HG03354 (cell line): ENCODE results near the gene COQ9.

ENCODE experiments used
- ATAC-seq: cut with Tn5 transposase; IDR thresholded peaks from one replicate; pipeline ENCODE4 v1.9.1; 2021; ENCODE audit warnings: mild to moderate bottlenecking; ENCODE audit not compliant: unreplicated experiment, poor library complexity, severe bottlenecking

COQ9 gene

DNA sequence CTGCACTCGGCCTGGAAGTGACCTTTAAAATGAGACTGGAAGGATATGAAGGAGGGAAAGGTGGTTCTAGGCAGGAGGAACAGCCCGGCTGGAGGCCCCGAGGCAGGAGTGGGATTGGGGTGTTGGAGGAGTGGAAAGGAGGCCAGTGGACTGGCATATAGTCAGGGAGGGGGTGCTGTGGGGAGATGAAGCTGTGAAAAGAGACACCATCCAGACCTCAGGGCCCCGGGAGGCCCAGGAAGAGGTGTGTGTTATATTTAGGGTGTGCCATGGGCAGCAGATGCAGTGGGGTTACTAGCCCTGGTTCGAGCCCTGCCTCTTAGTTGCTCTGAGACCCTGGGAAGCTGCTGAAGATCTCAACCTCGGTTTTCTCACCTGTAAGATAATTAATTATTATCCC is 57.9 kb downstream of the COQ9 start:
- no peak for ATAC-seq

DNA sequence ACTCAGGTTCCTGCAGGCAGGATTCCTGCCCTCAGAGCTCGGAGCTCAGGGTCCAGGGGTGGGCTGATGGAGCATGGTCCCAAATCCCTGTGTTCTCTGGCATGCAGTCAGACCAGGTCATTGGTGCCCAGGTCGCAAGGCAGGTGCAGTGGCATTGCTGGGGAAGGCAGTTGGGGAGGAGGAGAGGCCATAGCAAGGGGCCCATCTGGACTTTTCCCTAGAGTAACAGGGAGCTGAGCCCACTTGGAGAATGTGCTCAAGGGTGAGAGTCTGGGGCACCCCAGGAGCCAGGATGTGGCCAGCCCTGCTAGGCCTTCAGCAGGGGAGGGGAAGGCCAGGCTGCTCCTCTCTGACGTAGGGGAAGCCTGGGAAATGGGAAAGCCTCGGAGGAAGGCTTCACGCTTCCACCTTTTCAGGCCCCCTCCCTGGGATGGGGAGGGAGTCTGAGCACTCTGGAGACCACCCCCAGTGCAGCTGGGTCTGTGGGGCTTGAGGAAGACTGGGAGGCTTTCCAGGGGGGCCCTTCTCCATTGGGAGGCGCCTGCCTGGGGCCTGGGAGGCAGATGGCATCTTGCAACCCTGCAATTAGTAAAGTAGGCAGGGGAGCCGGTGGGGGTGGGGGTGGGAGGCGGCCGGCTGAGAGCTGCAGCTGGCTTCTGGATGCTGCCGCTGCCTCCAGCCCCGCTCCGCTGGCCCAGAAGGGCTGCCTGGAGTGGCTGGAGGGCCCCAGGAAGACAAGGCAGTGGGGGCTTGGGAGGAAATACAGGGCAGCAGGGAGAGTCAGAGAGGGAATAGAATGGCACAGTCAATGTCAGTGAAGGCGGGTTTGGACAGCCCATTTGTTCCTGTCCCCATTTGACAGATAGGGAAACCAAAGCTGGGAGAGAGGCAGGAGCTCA is 60.1 kb downstream of the COQ9 start:
- ATAC-seq, result no peak

DNA sequence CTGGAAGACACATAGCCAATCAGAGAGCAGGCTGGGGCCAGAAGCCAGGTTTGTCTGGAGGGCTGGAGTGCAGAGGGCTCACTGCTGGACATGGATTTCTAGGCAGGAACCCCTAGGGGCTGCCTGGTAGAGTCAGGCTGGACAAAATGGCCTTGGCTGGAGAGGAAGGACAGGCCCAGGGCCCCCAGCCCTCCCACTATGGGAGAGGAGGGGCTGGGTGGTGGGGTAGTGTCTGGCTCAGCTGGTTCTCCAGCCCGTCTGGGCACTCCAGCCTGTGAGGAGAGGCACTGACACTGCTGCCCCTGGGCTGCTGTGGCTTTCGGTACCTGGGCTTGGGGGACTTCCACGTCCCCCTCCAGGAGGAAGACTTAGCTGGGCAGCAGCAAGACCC is 60.8 kb downstream of the COQ9 start:
- ATAC-seq, result no peak

DNA sequence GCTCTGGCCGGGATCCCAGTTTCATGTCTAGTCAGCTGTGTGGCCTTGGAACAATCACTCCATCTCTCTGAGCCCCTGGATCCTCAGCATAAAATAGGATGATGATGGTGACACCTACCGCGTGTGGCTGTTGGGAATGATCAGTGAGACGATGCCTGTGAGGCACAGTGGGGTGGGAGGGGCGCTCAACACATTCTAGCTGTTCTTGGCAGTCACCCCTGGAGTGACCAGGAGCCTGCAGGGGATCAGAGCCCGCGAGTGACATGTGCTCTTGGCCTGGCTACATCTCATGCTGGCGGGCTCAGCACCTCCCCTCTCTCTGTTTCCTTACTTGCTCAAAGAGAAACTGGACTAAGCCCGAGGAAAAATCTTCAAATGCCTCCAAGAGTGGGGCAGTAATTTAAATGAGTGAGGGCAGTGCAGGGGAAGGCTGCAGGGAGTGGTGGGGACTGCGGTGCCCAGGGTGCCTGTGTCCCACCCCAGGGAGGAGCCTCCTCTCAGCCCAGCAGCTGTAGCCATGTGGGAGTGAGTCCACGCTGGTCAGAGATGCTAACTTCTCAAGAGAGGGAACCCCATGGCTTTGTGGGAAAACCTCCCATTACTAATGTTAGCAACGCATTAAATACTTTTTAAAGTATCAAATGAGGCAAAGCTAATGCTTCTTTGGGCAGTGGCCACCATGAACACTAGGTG is 62.1 kb downstream of the COQ9 start:
- no peak for ATAC-seq

DNA sequence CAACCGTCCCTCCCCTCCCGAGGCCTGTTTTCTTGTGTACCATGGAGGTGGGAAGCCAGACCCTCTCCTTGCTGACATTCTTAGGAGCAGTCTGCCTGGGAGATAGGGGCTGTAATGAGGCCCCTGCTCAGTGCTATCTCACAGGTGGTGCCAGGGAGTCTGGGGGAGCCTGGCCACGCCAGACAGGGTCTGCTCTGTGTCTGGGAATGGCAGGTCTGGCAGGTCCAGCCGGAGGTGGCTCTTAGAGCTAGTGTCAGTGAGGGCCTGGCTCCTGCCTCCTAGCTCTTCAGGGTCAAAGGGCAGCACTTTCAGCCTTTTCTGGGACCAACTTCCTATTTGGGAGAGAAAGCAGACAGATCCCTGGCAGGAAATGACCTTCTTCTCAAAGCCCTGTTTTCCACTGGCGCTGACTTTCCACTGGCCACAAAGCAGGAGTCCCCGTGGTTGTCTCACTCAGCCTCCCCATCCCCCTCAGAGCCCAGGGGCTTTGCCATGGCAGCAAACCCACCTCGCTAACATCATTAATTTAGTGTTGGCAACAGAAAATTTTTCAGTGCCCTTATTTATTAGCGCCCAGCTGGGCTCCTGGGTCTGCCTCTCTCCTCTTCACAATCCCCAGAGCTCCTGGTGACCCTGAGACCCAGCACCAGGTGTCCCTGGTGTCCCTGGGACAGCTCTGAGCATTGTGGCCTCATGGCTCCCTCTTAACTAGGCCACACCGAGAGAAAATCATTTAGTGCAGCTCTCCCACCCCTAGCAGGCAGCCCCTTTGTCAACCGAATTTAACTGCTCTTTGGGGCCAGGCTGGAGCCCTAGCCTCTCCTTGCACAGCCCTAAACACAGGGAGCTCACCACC is 63.0 kb downstream of the COQ9 start:
- ATAC-seq, result no peak
